ENCODE measurements around the gene GRPEL1.

DNA sequence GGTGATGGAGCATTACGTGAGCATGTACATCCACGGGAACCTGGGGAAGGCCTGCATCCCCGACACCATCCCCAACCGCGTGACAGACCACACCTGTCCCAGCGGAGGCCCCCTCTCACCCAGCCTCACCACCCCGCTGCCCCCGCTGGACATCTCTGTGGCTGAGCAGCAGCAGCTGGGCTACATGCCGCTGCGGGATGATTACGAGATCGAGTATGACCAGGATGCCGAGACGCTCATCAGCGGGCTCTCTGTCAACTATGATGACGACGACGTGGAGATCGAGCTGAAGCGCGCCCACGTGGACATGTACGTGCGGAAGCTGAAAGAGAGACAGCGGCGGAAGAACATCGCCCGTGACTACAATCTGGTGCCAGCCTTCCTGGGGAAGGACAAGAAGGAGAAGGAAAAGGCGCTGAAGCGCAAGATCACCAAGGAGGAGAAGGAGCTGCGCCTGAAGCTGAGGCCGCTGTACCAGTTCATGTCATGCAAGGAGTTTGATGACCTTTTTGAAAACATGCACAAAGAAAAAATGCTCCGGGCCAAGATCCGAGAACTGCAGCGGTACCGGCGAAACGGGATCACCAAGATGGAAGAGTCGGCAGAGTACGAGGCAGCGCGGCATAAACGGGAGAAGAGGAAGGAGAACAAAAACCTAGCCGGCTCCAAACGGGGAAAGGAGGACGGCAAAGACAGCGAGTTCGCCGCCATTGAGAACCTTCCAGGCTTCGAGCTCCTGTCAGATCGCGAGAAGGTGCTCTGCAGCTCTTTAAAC is 13.6 kb downstream of the GRPEL1 start:
- TF ChIP-seq, protein P1, sequence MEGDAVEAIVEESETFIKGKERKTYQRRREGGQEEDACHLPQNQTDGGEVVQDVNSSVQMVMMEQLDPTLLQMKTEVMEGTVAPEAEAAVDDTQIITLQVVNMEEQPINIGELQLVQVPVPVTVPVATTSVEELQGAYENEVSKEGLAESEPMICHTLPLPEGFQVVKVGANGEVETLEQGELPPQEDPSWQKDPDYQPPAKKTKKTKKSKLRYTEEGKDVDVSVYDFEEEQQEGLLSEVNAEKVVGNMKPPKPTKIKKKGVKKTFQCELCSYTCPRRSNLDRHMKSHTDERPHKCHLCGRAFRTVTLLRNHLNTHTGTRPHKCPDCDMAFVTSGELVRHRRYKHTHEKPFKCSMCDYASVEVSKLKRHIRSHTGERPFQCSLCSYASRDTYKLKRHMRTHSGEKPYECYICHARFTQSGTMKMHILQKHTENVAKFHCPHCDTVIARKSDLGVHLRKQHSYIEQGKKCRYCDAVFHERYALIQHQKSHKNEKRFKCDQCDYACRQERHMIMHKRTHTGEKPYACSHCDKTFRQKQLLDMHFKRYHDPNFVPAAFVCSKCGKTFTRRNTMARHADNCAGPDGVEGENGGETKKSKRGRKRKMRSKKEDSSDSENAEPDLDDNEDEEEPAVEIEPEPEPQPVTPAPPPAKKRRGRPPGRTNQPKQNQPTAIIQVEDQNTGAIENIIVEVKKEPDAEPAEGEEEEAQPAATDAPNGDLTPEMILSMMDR (IDR thresholded peaks at IDR 0.05; ENCODE audit: insufficient read depth, low read length) = no peak
- TF ChIP-seq, protein P2, sequence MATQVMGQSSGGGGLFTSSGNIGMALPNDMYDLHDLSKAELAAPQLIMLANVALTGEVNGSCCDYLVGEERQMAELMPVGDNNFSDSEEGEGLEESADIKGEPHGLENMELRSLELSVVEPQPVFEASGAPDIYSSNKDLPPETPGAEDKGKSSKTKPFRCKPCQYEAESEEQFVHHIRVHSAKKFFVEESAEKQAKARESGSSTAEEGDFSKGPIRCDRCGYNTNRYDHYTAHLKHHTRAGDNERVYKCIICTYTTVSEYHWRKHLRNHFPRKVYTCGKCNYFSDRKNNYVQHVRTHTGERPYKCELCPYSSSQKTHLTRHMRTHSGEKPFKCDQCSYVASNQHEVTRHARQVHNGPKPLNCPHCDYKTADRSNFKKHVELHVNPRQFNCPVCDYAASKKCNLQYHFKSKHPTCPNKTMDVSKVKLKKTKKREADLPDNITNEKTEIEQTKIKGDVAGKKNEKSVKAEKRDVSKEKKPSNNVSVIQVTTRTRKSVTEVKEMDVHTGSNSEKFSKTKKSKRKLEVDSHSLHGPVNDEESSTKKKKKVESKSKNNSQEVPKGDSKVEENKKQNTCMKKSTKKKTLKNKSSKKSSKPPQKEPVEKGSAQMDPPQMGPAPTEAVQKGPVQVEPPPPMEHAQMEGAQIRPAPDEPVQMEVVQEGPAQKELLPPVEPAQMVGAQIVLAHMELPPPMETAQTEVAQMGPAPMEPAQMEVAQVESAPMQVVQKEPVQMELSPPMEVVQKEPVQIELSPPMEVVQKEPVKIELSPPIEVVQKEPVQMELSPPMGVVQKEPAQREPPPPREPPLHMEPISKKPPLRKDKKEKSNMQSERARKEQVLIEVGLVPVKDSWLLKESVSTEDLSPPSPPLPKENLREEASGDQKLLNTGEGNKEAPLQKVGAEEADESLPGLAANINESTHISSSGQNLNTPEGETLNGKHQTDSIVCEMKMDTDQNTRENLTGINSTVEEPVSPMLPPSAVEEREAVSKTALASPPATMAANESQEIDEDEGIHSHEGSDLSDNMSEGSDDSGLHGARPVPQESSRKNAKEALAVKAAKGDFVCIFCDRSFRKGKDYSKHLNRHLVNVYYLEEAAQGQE (IDR thresholded peaks at IDR 0.05; ENCODE audit: insufficient replicate concordance, low read depth) = no peak
- TF ChIP-seq POLR2AphosphoS5 (IDR thresholded peaks at IDR 0.05; ENCODE audit: low read depth) = no peak
- TF ChIP-seq GABPA (IDR thresholded peaks at IDR 0.05; ENCODE audit: low read depth) = no peak
- no peak for TF ChIP-seq SPI1 (IDR thresholded peaks at IDR 0.05; ENCODE audit: borderline replicate concordance, low read depth)

Data from HL-60 (cell line).